SU-DHL-6 (cell line): ENCODE measurements around the gene PTCH1.

Experiments used
- H2AFZ ChIP-seq: fragments of 200-600 bp; sonication (generic); 2 replicates; pipeline ENCODE4 v1.6.1; 2014; ENCODE audit warnings: low read depth, mild to moderate bottlenecking, moderate library complexity, mixed read lengths, antibody characterized with exemption, low read length; ENCODE audit not compliant: severe bottlenecking
- H3F3A ChIP-seq: fragments of 200-600 bp; shearing (Covaris generic); 2 replicates; pipeline ENCODE4 v1.6.0; 2016; ENCODE audit warnings: antibody characterized with exemption, mild to moderate bottlenecking; ENCODE audit not compliant: insufficient read depth
- H3K27ac ChIP-seq: fragments of 200-600 bp; sonication (generic); 2 replicates; pipeline ENCODE4 v1.5.1; 2016; ENCODE audit warnings: low read depth, mild to moderate bottlenecking, low read length, moderate library complexity, mixed read lengths
- H3K27me3 ChIP-seq: fragments of 200-600 bp; sonication (generic), shearing (Covaris generic); 2 replicates; pipeline ENCODE4 v1.6.0; 2014; ENCODE audit warnings: mild to moderate bottlenecking, low read length
- H3K36me3 ChIP-seq: fragments of 200-600 bp; sonication (generic); 2 replicates; pipeline ENCODE4 v1.6.1; 2014; ENCODE audit warnings: mild to moderate bottlenecking, low read length, mixed read lengths
- H3K4me2 ChIP-seq: fragments of 300-600, 200-600 bp; shearing (Covaris generic), sonication (generic); 2 replicates; pipeline ENCODE4 v1.6.0; 2014; ENCODE audit warnings: low read length, low read depth, mild to moderate bottlenecking; ENCODE audit not compliant: poor library complexity, severe bottlenecking
- H3K4me3 ChIP-seq: fragments of 200-600 bp; sonication (generic); 2 replicates; pipeline ENCODE4 v1.5.1; 2014; ENCODE audit warnings: antibody characterized with exemption, low read length, mild to moderate bottlenecking, mixed read lengths; ENCODE audit not compliant: insufficient read depth, poor library complexity, severe bottlenecking
- H3K79me2 ChIP-seq: fragments of 200-600 bp; sonication (generic); 2 replicates; pipeline ENCODE4 v1.6.1; 2014; ENCODE audit warnings: mild to moderate bottlenecking, low read length, moderate library complexity; ENCODE audit not compliant: insufficient read depth
- H3K9ac ChIP-seq: fragments of 200-600 bp; sonication (generic); 2 replicates; pipeline ENCODE4 v1.7.0; 2014; ENCODE audit warnings: mild to moderate bottlenecking, low read length
- H3K9me2 ChIP-seq: fragments of 200-600 bp; sonication (generic); replicated peaks from 2 replicates; pipeline ENCODE4 v1.6.1; 2014; ENCODE audit warnings: low read length; ENCODE audit not compliant: insufficient read depth
- H3K9me3 ChIP-seq: fragments of 200-600 bp; sonication (generic); 2 replicates; pipeline ENCODE4 v1.6.1; 2014; ENCODE audit warnings: low read length, mixed read lengths; ENCODE audit not compliant: insufficient read depth
- H4K20me1 ChIP-seq: fragments of 200-600 bp; sonication (generic); 2 replicates; pipeline ENCODE4 v1.6.1; 2014; ENCODE audit warnings: low read depth, mild to moderate bottlenecking, antibody characterized with exemption, low read length, moderate library complexity, mixed read lengths
- CTCF ChIP-seq: fragments of 200-600 bp; sonication (generic); IDR thresholded peaks from one replicate; pipeline ENCODE4 v1.5.1; 2017; ENCODE audit warnings: antibody characterized with exemption, mild to moderate bottlenecking, low read length, moderate library complexity; ENCODE audit not compliant: insufficient read depth, poor library complexity, severe bottlenecking
- EZH2phosphoT487 ChIP-seq: fragments of 200-600 bp; sonication (generic), shearing (Covaris generic); conservative IDR thresholded peaks from 2 replicates; pipeline ENCODE4 v1.6.1; 2018; ENCODE audit warnings: mild to moderate bottlenecking, antibody characterized with exemption, low read length, moderate library complexity, mixed read lengths

Gene PTCH1

GRCh38 chr9:95425910-95426551 is 90.7 kb downstream of the PTCH1 start:
- Histone ChIP-seq H3K36me3 (peaks cover 10% of the 10 kb centered on the region), H3K9me2 (no peaks in the 10 kb centered on the region), H3K4me2 (peak overlapping the region; percentile 65), H3K27me3 (no peaks in the 10 kb centered on the region), H4K20me1 (no peaks in the 10 kb centered on the region), H3K9me3 (peaks cover 22% of the 10 kb centered on the region; the same call in 1 of the 2 replicates), H3F3A (no peaks in the 10 kb centered on the region; the same call in 1 of the 2 replicates), H2AFZ (peak overlapping the region; percentile 68), H3K4me3 (peak overlapping the region; percentile 43), H3K27ac (peak overlapping the region; percentile 19; the same call in 1 of the 2 replicates), H3K79me2 (no peaks in the 10 kb centered on the region), H3K9ac (peak overlapping the region; percentile 57)
- TF ChIP-seq CTCF (no peak), EZH2phosphoT487 (no peak)

- Histone ChIP-seq H3K9me3 (peaks cover 12% of the 10 kb centered on the region; the same call in 1 of the 2 replicates), H3F3A (no peaks in the 10 kb centered on the region; the same call in 1 of the 2 replicates), H3K4me3 (no peak overlapping the region), H3K4me2 (no peak overlapping the region), H3K27me3 (no peaks in the 10 kb centered on the region), H2AFZ (no peak overlapping the region), H3K9ac (no peak overlapping the region), H3K9me2 (no peaks in the 10 kb centered on the region), H3K36me3 (peaks cover 10% of the 10 kb centered on the region), H3K79me2 (no peaks in the 10 kb centered on the region), H3K27ac (no peak overlapping the region), H4K20me1 (no peaks in the 10 kb centered on the region)
- TF ChIP-seq CTCF (no peak), EZH2phosphoT487 (no peak)
These were observed 94.1 kb downstream of the PTCH1 start for GRCh38 chr9:95422650-95423049.

- H3K79me2 ChIP-seq, result no peaks in the 10 kb centered on the region
- no peaks in the 10 kb centered on the region for H4K20me1 ChIP-seq
- H3K4me2 ChIP-seq, result no peak overlapping the region
- peaks cover 12% of the 10 kb centered on the region; the same call in 1 of the 2 replicates for H3K9me3 ChIP-seq
- H3K4me3 ChIP-seq, result no peak overlapping the region
- H3K27ac ChIP-seq, result no peak overlapping the region
- peaks cover 10% of the 10 kb centered on the region for H3K36me3 ChIP-seq
- H2AFZ ChIP-seq, result no peak overlapping the region
- TF ChIP-seq CTCF (no peak), EZH2phosphoT487 (no peak)
- H3K9ac ChIP-seq, result no peak overlapping the region
- H3K9me2 ChIP-seq, result no peaks in the 10 kb centered on the region
- H3K27me3 ChIP-seq, result no peaks in the 10 kb centered on the region
- H3F3A ChIP-seq, result no peaks in the 10 kb centered on the region
These were observed 96.3 kb downstream of the PTCH1 start for GRCh38 chr9:95420518-95420917.
